Measurements from ENCODE around the gene GRID1. TPM values are rescaled to one million over a fixed set of nuclear protein-coding genes. Genes with fewer than 3 reads are reported as not detected.
A peak's percentile ranks its signal among the peaks of the same experiment; 100 is the strongest.

GRID1 gene
- total RNA-seq, 4 donors from 2014 or later, result 1.4 to 4.9 (median 2.0) TPM

DNA sequence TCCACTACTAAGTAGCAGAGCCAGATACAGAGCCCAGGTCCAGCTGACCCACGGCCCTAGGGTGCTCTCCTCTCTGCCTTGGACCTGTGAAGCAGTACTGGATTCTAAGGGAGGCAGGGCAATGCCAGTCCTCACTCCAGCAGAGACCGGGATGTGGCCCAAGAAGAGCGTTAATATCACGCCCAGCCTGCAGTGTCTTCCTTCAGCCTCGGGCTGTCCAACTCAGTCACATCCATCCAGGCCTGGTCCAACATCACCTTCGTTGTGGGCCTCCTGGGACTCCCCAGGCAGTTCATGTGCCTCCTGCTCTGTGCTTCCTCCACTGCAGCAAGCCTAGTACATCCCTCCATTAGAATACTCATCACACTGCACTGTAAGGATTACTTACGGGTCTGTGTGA lies 114.5 kb downstream of the GRID1 start:
- intact Hi-C loops (cut with DNase I; ENCODE audit: low total_unique reads), result no loop called here

DNA sequence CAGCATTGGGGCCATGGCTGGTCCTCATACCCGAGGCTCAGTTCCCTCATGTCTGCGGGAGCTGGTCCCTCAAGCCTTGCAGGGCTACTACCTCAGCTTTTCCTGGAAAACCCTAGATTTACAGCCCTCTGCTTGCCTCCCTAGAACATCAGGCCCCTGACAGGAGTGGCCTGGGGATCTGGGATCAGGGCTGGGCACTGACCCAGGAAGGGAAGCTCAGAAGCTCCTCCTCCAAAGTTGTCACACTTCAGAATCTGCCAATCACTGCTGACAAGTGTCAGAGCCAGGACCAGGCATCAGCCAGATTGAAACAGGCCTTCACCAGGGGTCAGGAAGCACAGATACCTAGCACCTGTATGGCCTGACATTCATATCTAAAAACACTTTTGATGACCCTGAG lies 115.2 kb downstream of the GRID1 start:
- TF ChIP-seq, protein P1, sequence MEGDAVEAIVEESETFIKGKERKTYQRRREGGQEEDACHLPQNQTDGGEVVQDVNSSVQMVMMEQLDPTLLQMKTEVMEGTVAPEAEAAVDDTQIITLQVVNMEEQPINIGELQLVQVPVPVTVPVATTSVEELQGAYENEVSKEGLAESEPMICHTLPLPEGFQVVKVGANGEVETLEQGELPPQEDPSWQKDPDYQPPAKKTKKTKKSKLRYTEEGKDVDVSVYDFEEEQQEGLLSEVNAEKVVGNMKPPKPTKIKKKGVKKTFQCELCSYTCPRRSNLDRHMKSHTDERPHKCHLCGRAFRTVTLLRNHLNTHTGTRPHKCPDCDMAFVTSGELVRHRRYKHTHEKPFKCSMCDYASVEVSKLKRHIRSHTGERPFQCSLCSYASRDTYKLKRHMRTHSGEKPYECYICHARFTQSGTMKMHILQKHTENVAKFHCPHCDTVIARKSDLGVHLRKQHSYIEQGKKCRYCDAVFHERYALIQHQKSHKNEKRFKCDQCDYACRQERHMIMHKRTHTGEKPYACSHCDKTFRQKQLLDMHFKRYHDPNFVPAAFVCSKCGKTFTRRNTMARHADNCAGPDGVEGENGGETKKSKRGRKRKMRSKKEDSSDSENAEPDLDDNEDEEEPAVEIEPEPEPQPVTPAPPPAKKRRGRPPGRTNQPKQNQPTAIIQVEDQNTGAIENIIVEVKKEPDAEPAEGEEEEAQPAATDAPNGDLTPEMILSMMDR (IDR thresholded peaks at IDR 0.05), result no peak
- TF ChIP-seq POLR2A (IDR thresholded peaks at IDR 0.05), result no peak
- no peak overlapping the region for H3K4me3 ChIP-seq (ENCODE audit: low read depth, poor library complexity, severe bottlenecking)
- peak in 1 of 2 donors; percentile 50 for DNase-seq (ENCODE audit: low spot score in 2 of 2)
- intact Hi-C loops (cut with DNase I; ENCODE audit: low total_unique reads), result no loop called here
- WGBS, 2 donors, result 51 to 83% methylated on average over 2 of the region's 2 CpGs

More for the DNA sequence above, 114.5 kb downstream of the GRID1 start:
- WGBS, 2 donors, result 81 to 85% methylated on average over 7 of the region's 7 CpGs
- TF ChIP-seq POLR2A (IDR thresholded peaks at IDR 0.05), result no peak
- TF ChIP-seq, protein P1 (IDR thresholded peaks at IDR 0.05), result no peak
- DNase-seq (ENCODE audit: low spot score in 2 of 2), result peak in 1 of 2 donors; percentile 56
- no peak overlapping the region for H3K4me3 ChIP-seq (ENCODE audit: low read depth, poor library complexity, severe bottlenecking)

DNA sequence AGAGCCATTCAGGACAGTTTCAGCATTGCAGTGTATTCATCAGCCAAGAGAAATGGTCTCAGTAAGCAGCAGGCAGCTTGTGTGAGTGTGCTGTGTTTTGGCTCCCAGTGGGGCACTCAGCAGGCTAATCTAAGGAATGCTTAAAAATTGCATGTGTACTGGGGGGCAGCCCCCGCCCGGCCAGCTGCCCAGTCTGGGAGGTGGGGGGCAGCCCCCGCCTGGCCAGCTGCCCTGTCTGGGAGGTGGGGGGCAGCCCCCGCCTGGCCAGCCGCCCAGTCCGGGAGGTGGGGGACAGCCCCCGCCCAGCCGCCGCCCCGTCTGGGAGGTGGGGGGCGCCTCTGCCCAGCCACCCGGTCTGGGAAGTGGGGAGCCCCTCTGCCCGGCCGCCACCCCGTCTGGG lies 116.2 kb downstream of the GRID1 start:
- H3K4me3 ChIP-seq (ENCODE audit: low read depth, poor library complexity, severe bottlenecking), result no peak overlapping the region
- intact Hi-C loops (cut with DNase I; ENCODE audit: low total_unique reads), result no loop called here
- TF ChIP-seq, protein P1 (IDR thresholded peaks at IDR 0.05), result no peak
- no peak for TF ChIP-seq POLR2A (IDR thresholded peaks at IDR 0.05)
- 79 to 95% methylated on average over 11 to 15 of the region's 15 CpGs for WGBS, 2 donors
- peak in 1 of 2 donors; percentile 32 for DNase-seq (ENCODE audit: low spot score in 2 of 2)

DNA sequence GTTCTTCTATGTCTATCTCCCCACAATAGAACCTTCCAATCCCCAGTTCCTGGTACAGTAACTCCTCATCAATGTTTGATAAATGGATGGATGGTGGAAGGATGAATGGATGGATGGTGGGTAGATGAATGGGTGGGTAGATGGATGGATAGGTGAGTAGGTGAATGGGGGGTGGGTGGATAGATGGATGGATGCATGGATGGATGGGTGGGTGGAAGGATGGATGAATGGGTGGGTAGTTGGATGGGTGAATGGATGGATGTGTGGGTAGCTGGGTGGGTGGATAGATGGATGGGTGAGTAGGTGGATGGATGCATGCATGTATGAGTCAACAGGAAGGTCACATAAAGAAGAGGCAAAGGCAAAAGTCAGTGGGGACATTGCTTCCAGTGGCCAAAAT lies 116.8 kb downstream of the GRID1 start:
- no peak for DNase-seq (ENCODE audit: low spot score in 2 of 2)
- no peak overlapping the region for H3K4me3 ChIP-seq (ENCODE audit: low read depth, poor library complexity, severe bottlenecking)
- no peak for TF ChIP-seq POLR2A (IDR thresholded peaks at IDR 0.05)
- TF ChIP-seq, protein P1 (IDR thresholded peaks at IDR 0.05), result no peak
- intact Hi-C loops (cut with DNase I; ENCODE audit: low total_unique reads), result no loop called here

DNA sequence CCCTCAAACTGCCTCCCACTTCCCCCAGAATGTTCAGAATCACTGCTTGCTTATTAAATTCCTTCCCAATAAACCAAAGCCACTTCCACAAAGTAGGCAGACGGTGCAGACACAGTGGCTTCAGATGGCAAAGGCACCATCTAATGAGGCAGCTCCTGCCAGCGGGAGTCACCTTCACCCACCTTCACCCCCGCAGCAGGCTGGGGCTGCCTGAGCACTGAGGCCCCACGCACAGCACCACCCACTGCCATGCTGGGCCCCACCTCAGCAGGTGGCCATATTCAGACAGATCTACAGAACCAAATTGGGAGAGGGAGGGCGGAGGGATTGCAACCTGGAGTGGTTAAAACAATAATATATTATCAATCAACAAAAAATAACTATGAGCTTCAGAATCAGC lies 118.5 kb downstream of the GRID1 start:
- no peak for DNase-seq (ENCODE audit: low spot score in 2 of 2)
- TF ChIP-seq, protein P1 (IDR thresholded peaks at IDR 0.05), result no peak
- TF ChIP-seq POLR2A (IDR thresholded peaks at IDR 0.05), result no peak
- 86 to 88% methylated on average over 5 of the region's 5 CpGs for WGBS, 2 donors
- H3K4me3 ChIP-seq (ENCODE audit: low read depth, poor library complexity, severe bottlenecking), result no peak overlapping the region
- intact Hi-C loops (cut with DNase I; ENCODE audit: low total_unique reads), result no loop called here

DNA sequence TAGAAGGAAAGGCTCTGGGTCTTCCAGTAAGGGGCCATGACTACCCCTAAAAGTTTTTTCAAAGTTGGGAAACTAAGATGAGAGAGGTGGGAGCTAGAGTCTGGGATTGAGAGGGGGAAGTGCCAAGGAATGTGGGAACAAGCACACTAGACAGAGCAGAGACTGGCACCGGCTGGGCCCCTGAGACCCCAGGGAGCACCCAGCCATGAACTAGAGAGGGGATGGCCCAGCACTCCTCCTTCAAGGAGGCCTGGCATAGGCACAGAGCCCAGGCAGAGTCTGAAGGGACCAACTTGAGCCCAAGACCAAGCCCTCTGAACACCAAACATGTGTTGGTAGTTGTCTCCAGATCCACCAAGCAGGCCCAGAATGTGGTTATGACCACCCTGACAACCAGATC lies 119.0 kb downstream of the GRID1 start:
- no peak for DNase-seq (ENCODE audit: low spot score in 2 of 2)
- intact Hi-C loops (cut with DNase I; ENCODE audit: low total_unique reads), result no loop called here
- no peak overlapping the region for H3K4me3 ChIP-seq (ENCODE audit: low read depth, poor library complexity, severe bottlenecking)
- TF ChIP-seq POLR2A (IDR thresholded peaks at IDR 0.05), result no peak
- TF ChIP-seq, protein P1 (IDR thresholded peaks at IDR 0.05), result no peak
- 85 to 89% methylated on average over 1 of the region's 1 CpG for WGBS, 2 donors

All from lower leg skin (tissue), 4 donors.